Immature natural killer cell (primary cell): ENCODE data around the gene MAST4. TPM values are rescaled to one million over a fixed set of nuclear protein-coding genes. Genes with fewer than 3 reads are reported as not detected.
A peak's percentile ranks its signal among the peaks of the same experiment; 100 is the strongest.

Experiments used
- DNase-seq, 3 donors: peaks; one replicate each; pipeline ENCODE4 v3.0.0; 2022; ENCODE audit warnings: mixed read lengths in 1 of 3
- H3K27ac Mint-ChIP-seq, 6 donors: one replicate each; pipeline ENCODE4 v1.8.0; 2020; ENCODE audit warnings: mixed read lengths in 6 of 6, mild to moderate bottlenecking in 5 of 6, inconsistent platforms in 4 of 6, moderate library complexity in 3 of 6
- H3K27me3 Mint-ChIP-seq, 3 donors: one replicate each; pipeline ENCODE4 v1.8.0; 2020 to 2021; ENCODE audit warnings: low read depth in 3 of 3, mild to moderate bottlenecking in 3 of 3, mixed read lengths in 3 of 3, moderate library complexity in 3 of 3, inconsistent platforms in 1 of 3
- H3K36me3 Mint-ChIP-seq, 3 donors: one replicate each; pipeline ENCODE4 v1.8.0; 2020; ENCODE audit warnings: mixed read lengths in 3 of 3, inconsistent platforms in 2 of 3, mild to moderate bottlenecking in 2 of 3
- H3K4me1 Mint-ChIP-seq, 2 donors: one replicate each; pipeline ENCODE4 v1.8.0; 2020; ENCODE audit warnings: inconsistent platforms in 2 of 2, mild to moderate bottlenecking in 2 of 2, mixed read lengths in 2 of 2, moderate library complexity in 1 of 2
- H3K4me3 Mint-ChIP-seq, 5 donors: one replicate each; pipeline ENCODE4 v1.8.0; 2020; ENCODE audit warnings: mild to moderate bottlenecking in 5 of 5, mixed read lengths in 5 of 5, inconsistent platforms in 3 of 5, moderate library complexity in 3 of 5
- H3K9me3 Mint-ChIP-seq, 6 donors: one replicate each; pipeline ENCODE4 v1.8.0; 2020; ENCODE audit warnings: mild to moderate bottlenecking in 6 of 6, mixed read lengths in 6 of 6, inconsistent platforms in 4 of 6, moderate library complexity in 3 of 6
- polyA plus RNA-seq, 3 donors: library from polyadenylated mRNA; unstranded; fragments of 300-500 nt; fragmentation: Illumina TruSeq; gene quantifications; one replicate each; pipeline ENCODE4 v1.2.3, GENCODE V29; 2021

The MAST4 gene
- polyA plus RNA-seq, 3 donors from 2014 or later: 0.51 to 2.8 (median 1.1) TPM

GRCh38 chr5:67092535-67092934 lies 496.3 kb downstream of the MAST4 start:
- H3K27ac Mint-ChIP-seq: no peak overlapping the region
- H3K9me3 Mint-ChIP-seq: no peaks in the 10 kb centered on the region
- H3K27me3 Mint-ChIP-seq: peaks cover 0 to 2% (median 2%) of the 10 kb centered on the region in 3 donors
- H3K4me3 Mint-ChIP-seq: no peak overlapping the region
- H3K4me1 Mint-ChIP-seq: no peaks in the 10 kb centered on the region
- H3K36me3 Mint-ChIP-seq: no peaks in the 10 kb centered on the region
- DNase-seq: no peak

- Mint-ChIP-seq H3K4me3 (no peak overlapping the region), H3K36me3 (no peaks in the 10 kb centered on the region), H3K9me3 (no peaks in the 10 kb centered on the region), H3K27me3 (peaks cover 0 to 2% (median 0%) of the 10 kb centered on the region in 3 donors), H3K4me1 (no peaks in the 10 kb centered on the region), H3K27ac (no peak overlapping the region)
- no peak for DNase-seq
Measured at GRCh38 chr5:67093279-67093678, 497.1 kb downstream of the MAST4 start.

- Mint-ChIP-seq H3K27ac (no peak overlapping the region), H3K36me3 (peaks cover 0 to 2% (median 2%) of the 10 kb centered on the region in 3 donors), H3K9me3 (no peaks in the 10 kb centered on the region), H3K4me1 (no peaks in the 10 kb centered on the region), H3K4me3 (no peak overlapping the region), H3K27me3 (no peaks in the 10 kb centered on the region)
- no peak for DNase-seq
Measured at GRCh38 chr5:67094476-67095300, 498.5 kb downstream of the MAST4 start.

GRCh38 chr5:67095346-67096171 lies 499.4 kb downstream of the MAST4 start:
- no peak for DNase-seq
- H3K4me3 Mint-ChIP-seq: no peak overlapping the region
- peaks cover 4 to 10% (median 9%) of the 10 kb centered on the region in 3 donors for H3K36me3 Mint-ChIP-seq
- no peaks in the 10 kb centered on the region for H3K4me1 Mint-ChIP-seq
- H3K27ac Mint-ChIP-seq: no peak overlapping the region
- H3K9me3 Mint-ChIP-seq: no peaks in the 10 kb centered on the region
- H3K27me3 Mint-ChIP-seq: peaks cover 0 to 3% (median 0%) of the 10 kb centered on the region in 3 donors

- Mint-ChIP-seq H3K27me3 (peaks cover 0 to 3% (median 0%) of the 10 kb centered on the region in 3 donors), H3K4me1 (no peaks in the 10 kb centered on the region), H3K27ac (no peak overlapping the region), H3K36me3 (peaks cover 12 to 22% (median 16%) of the 10 kb centered on the region in 3 donors), H3K9me3 (no peaks in the 10 kb centered on the region), H3K4me3 (no peak overlapping the region)
- DNase-seq: no peak
Measured at GRCh38 chr5:67098656-67099055, 502.5 kb downstream of the MAST4 start.

- Mint-ChIP-seq H3K4me1 (no peaks in the 10 kb centered on the region), H3K27ac (no peak overlapping the region), H3K9me3 (no peaks in the 10 kb centered on the region), H3K4me3 (peak overlapping the region in 1 of 5 donors; percentile 50), H3K27me3 (peaks cover 0 to 3% (median 0%) of the 10 kb centered on the region in 3 donors), H3K36me3 (peaks cover 17 to 31% (median 20%) of the 10 kb centered on the region in 3 donors)
- DNase-seq: no peak
Measured at GRCh38 chr5:67100301-67100700, 504.1 kb downstream of the MAST4 start.

GRCh38 chr5:67102708-67103107 lies 506.5 kb downstream of the MAST4 start:
- no peaks in the 10 kb centered on the region for H3K9me3 Mint-ChIP-seq
- peaks cover 26 to 41% (median 31%) of the 10 kb centered on the region in 3 donors for H3K36me3 Mint-ChIP-seq
- no peaks in the 10 kb centered on the region for H3K4me1 Mint-ChIP-seq
- no peak overlapping the region for H3K27ac Mint-ChIP-seq
- peaks cover 0 to 3% (median 0%) of the 10 kb centered on the region in 3 donors for H3K27me3 Mint-ChIP-seq
- no peak for DNase-seq
- H3K4me3 Mint-ChIP-seq: no peak overlapping the region

- H3K4me3 Mint-ChIP-seq: no peak overlapping the region
- H3K27ac Mint-ChIP-seq: no peak overlapping the region
- H3K27me3 Mint-ChIP-seq: peaks cover 0 to 2% (median 0%) of the 10 kb centered on the region in 3 donors
- no peaks in the 10 kb centered on the region for H3K4me1 Mint-ChIP-seq
- peaks cover 22 to 38% (median 31%) of the 10 kb centered on the region in 3 donors for H3K36me3 Mint-ChIP-seq
- H3K9me3 Mint-ChIP-seq: no peaks in the 10 kb centered on the region
- no peak for DNase-seq
Measured at GRCh38 chr5:67104859-67105258, 508.7 kb downstream of the MAST4 start.

- Mint-ChIP-seq H3K4me1 (no peaks in the 10 kb centered on the region), H3K36me3 (peaks cover 19 to 38% (median 29%) of the 10 kb centered on the region in 3 donors), H3K4me3 (no peak overlapping the region), H3K9me3 (no peaks in the 10 kb centered on the region), H3K27me3 (no peaks in the 10 kb centered on the region), H3K27ac (no peak overlapping the region)
- no peak for DNase-seq
Measured at GRCh38 chr5:67105270-67105669, 509.1 kb downstream of the MAST4 start.

- DNase-seq: no peak
- Mint-ChIP-seq H3K9me3 (no peaks in the 10 kb centered on the region), H3K4me1 (no peaks in the 10 kb centered on the region), H3K27me3 (no peaks in the 10 kb centered on the region), H3K27ac (no peak overlapping the region), H3K36me3 (peaks cover 19 to 40% (median 32%) of the 10 kb centered on the region in 3 donors), H3K4me3 (no peak overlapping the region)
Measured at GRCh38 chr5:67106626-67107342, 510.6 kb downstream of the MAST4 start.

GRCh38 chr5:67111779-67112178 lies 515.6 kb downstream of the MAST4 start:
- H3K36me3 Mint-ChIP-seq: peaks cover 13 to 23% (median 19%) of the 10 kb centered on the region in 3 donors
- H3K4me3 Mint-ChIP-seq: no peak overlapping the region
- no peak overlapping the region for H3K27ac Mint-ChIP-seq
- no peaks in the 10 kb centered on the region for H3K4me1 Mint-ChIP-seq
- H3K27me3 Mint-ChIP-seq: no peaks in the 10 kb centered on the region
- H3K9me3 Mint-ChIP-seq: no peaks in the 10 kb centered on the region
- no peak for DNase-seq

- H3K9me3 Mint-ChIP-seq: no peaks in the 10 kb centered on the region
- H3K4me1 Mint-ChIP-seq: no peaks in the 10 kb centered on the region
- H3K27me3 Mint-ChIP-seq: no peaks in the 10 kb centered on the region
- peaks cover 16 to 35% (median 21%) of the 10 kb centered on the region in 3 donors for H3K36me3 Mint-ChIP-seq
- no peak overlapping the region for H3K27ac Mint-ChIP-seq
- no peak overlapping the region for H3K4me3 Mint-ChIP-seq
- no peak for DNase-seq
Measured at GRCh38 chr5:67115246-67115645, 519.1 kb downstream of the MAST4 start.

- no peaks in the 10 kb centered on the region for H3K9me3 Mint-ChIP-seq
- H3K36me3 Mint-ChIP-seq: peaks cover 16 to 35% (median 18%) of the 10 kb centered on the region in 3 donors
- H3K4me3 Mint-ChIP-seq: no peak overlapping the region
- H3K27ac Mint-ChIP-seq: no peak overlapping the region
- H3K4me1 Mint-ChIP-seq: no peaks in the 10 kb centered on the region
- DNase-seq: no peak
- H3K27me3 Mint-ChIP-seq: no peaks in the 10 kb centered on the region
Measured at GRCh38 chr5:67115817-67116216, 519.6 kb downstream of the MAST4 start.
